GM12875 (cell line): ENCODE measurements around the gene PABPN1L.

Experiments used
- H3K4me3 ChIP-seq: one replicate; pipeline ENCODE4 v1.5.1; 2011; ENCODE audit warnings: low read depth, low read length, control low read depth
- TF ChIP-seq, protein P1 (sequence below): IDR thresholded peaks from 2 replicates; pipeline ENCODE4 v1.5.1; 2011; ENCODE audit warnings: low read depth, mild to moderate bottlenecking, control low read depth, inconsistent platforms, low read length, moderate library complexity, borderline replicate concordance; ENCODE audit not compliant: insufficient read depth

PABPN1L gene

GRCh38 chr16:88818575-88818874 is 47.9 kb downstream of the PABPN1L start:
- H3K4me3 ChIP-seq: no peak overlapping the region
- TF ChIP-seq, protein P1, sequence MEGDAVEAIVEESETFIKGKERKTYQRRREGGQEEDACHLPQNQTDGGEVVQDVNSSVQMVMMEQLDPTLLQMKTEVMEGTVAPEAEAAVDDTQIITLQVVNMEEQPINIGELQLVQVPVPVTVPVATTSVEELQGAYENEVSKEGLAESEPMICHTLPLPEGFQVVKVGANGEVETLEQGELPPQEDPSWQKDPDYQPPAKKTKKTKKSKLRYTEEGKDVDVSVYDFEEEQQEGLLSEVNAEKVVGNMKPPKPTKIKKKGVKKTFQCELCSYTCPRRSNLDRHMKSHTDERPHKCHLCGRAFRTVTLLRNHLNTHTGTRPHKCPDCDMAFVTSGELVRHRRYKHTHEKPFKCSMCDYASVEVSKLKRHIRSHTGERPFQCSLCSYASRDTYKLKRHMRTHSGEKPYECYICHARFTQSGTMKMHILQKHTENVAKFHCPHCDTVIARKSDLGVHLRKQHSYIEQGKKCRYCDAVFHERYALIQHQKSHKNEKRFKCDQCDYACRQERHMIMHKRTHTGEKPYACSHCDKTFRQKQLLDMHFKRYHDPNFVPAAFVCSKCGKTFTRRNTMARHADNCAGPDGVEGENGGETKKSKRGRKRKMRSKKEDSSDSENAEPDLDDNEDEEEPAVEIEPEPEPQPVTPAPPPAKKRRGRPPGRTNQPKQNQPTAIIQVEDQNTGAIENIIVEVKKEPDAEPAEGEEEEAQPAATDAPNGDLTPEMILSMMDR: no peak

DNA sequence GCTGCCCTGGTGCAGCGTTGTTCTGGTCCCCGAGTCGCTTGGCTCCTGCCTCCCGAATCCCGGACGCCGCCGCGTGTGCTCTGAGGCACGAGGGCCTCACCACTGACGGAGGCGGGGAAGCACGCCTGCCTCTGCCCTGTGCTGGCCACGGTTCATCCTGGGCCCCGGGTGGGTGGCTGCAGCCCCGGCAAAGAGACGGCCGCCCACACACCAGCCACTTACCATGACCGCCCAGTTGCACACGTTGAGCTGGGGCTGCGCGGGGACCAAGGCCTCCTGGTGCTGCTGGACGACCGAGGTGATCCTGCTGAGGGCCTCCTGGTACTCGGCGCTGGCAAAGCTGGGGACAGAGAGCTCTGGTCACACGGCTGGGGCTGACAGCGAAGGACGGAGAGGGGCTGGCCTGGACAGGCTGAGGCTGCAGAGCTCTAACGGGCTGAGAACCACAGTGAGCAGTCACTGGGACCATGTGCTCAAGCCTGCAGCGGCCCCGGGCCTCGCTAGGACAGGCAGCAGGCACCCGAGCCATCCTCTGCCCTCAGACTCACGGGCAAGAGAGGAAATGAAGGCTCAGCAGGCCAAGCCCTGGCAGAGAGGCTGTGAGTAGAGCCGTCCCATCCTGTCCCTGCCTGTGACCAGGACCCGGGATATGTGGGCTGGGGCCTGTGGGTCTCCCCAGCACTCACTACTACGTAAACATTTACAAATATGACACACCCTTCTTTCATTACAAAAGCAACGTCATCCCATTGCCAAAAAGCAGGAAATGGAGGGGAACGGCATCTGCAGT is 48.5 kb downstream of the PABPN1L start:
- TF ChIP-seq, protein P1: no peak
- H3K4me3 ChIP-seq: no peak overlapping the region

- no peak overlapping the region for H3K4me3 ChIP-seq
- TF ChIP-seq, protein P1: no peak
These were observed 49.5 kb downstream of the PABPN1L start for GRCh38 chr16:88816736-88817535.

DNA sequence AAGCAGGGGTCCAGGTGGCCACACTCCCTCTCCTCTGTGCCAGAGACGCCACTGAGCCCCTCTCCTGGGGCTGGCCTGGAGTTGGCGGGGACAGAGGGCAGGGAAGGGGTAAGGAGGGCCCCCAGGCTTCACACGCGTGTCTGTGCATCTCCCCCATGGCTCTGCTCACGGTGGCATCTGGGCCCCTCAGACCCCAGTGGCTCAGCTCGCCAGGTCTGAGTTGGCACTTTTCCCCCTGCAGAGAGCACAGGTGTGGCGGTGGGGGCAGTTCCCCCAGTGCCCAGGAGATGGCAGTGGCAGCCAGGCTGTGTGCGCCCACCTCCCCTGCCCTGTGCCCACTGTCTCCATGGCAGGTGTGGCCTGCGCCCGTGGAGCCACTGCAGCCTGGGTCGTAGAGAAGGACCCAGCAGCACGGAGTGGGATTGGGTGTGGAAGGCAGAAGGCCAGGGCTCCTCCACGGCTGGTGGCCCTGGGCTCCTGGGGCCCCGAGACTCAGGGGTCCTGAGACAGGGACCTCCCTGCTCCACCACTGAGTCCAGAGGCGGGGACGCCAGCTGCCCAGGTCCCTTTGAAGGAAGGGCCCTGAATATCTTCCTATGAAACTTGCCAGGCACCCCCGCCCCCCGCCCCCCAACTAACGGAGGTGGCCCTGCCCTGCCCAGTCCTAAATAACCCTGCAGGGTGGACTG is 50.4 kb downstream of the PABPN1L start:
- TF ChIP-seq, protein P1: peak; percentile 97

GRCh38 chr16:88815227-88815626 is 51.2 kb downstream of the PABPN1L start:
- H3K4me3 ChIP-seq: no peak overlapping the region
- TF ChIP-seq, protein P1: no peak

More for the DNA sequence above, 50.4 kb downstream of the PABPN1L start:
- H3K4me3 ChIP-seq: no peak overlapping the region

DNA sequence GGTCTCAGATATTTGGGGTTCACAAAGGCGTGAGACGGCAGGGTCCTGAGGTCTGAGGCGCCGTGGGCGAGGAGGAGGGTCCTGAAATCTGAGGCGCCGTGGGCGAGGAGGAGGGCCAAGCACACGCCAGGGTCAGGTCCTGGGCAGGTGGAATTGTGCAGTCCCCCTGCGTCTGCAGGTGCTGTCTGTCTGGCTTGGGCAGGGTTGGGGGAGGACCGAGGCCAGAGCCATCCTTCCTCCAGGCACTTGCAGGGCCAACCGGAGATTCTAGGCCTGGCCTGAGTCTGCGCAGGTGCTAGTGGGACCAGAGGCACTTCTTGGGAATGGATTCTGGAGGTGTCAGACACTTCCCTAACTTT is 52.3 kb downstream of the PABPN1L start:
- TF ChIP-seq, protein P1: no peak

More for the DNA sequence above, 52.3 kb downstream of the PABPN1L start:
- H3K4me3 ChIP-seq: no peak overlapping the region
